Measurements from ENCODE around the gene TDRD1.

The TDRD1 gene

DNA sequence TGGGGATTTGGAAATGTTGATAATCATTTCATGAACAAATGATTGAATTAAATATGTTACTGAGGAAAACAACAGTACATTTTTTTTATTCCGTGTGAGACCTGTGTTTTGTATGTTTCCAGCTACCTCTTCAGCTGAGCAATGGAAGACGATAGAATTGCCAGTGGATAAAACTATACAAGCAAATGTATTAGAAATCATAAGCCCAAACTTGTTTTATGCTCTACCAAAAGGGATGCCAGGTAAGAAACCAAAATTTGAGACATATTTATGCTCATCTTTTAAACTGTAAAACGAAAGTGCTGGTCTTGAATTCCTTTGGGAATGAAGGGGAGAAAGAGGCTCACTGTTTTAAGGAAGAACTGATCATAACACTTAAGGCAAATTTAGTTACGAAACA lies 42.1 kb downstream of the TDRD1 start:
- no peak for TF ChIP-seq SIN3A (IDR thresholded peaks at IDR 0.05; ENCODE audit: borderline replicate concordance, insufficient read depth, low read length)

DNA sequence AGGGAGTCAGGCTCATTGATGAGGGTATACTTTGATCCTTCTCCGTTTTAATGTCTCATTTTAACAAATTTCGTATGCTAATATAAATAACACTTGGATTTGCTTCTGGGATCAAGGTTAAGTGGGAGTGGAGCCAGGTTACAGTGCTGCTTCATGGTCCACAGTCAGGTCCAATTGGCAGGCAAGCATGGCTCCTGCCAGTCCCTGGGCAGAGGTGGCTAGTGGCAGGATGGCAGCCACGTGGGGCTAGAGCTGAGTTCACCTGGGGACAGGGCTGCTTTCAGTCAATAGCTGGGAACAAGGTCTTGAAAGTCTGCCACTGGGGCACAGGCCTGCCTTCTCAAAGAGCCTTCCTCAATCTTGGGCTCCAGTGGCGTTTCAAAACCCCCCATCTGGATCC lies 43.9 kb downstream of the TDRD1 start:
- TF ChIP-seq POLR2AphosphoS5 (IDR thresholded peaks at IDR 0.05; ENCODE audit: low read depth, low read length) (no peak), SIN3A (IDR thresholded peaks at IDR 0.05; ENCODE audit: borderline replicate concordance, insufficient read depth, low read length) (no peak)

DNA sequence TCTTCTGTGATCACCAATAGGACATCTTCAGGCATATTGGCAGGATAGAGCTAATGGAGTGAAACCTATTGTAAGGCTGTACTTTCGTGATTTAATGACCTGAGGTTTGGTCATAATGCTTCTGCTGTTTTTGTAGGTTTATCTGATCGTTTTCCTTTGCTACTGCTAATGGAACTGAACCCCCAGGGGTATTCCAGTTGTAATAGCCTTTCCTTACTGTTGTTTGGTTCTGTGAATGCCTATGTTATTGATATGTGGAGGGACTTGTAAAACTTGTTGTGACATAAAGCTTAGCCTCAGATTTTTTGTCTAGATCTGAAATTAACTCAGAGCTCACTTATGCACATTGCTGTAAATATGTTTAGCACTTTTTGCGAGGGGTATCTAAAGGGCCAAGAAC lies 49.0 kb downstream of the TDRD1 start:
- TF ChIP-seq TAF1 (IDR thresholded peaks at IDR 0.05; ENCODE audit: borderline replicate concordance, insufficient read depth, low read length) = no peak
- TF ChIP-seq POLR2AphosphoS5 (IDR thresholded peaks at IDR 0.05; ENCODE audit: low read depth, low read length) = no peak
- no peak for TF ChIP-seq FOXP2 (optimal IDR thresholded peaks at IDR 0.05; ENCODE audit: borderline replicate concordance, extremely low read depth, extremely low read length, insufficient read depth)
- TF ChIP-seq, protein P1, sequence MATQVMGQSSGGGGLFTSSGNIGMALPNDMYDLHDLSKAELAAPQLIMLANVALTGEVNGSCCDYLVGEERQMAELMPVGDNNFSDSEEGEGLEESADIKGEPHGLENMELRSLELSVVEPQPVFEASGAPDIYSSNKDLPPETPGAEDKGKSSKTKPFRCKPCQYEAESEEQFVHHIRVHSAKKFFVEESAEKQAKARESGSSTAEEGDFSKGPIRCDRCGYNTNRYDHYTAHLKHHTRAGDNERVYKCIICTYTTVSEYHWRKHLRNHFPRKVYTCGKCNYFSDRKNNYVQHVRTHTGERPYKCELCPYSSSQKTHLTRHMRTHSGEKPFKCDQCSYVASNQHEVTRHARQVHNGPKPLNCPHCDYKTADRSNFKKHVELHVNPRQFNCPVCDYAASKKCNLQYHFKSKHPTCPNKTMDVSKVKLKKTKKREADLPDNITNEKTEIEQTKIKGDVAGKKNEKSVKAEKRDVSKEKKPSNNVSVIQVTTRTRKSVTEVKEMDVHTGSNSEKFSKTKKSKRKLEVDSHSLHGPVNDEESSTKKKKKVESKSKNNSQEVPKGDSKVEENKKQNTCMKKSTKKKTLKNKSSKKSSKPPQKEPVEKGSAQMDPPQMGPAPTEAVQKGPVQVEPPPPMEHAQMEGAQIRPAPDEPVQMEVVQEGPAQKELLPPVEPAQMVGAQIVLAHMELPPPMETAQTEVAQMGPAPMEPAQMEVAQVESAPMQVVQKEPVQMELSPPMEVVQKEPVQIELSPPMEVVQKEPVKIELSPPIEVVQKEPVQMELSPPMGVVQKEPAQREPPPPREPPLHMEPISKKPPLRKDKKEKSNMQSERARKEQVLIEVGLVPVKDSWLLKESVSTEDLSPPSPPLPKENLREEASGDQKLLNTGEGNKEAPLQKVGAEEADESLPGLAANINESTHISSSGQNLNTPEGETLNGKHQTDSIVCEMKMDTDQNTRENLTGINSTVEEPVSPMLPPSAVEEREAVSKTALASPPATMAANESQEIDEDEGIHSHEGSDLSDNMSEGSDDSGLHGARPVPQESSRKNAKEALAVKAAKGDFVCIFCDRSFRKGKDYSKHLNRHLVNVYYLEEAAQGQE (IDR thresholded peaks at IDR 0.05; ENCODE audit: insufficient read depth in 1 of 2, low read depth in 2 of 2, low read length in 2 of 2) = no peak
- TF ChIP-seq SIN3A (IDR thresholded peaks at IDR 0.05; ENCODE audit: borderline replicate concordance, insufficient read depth, low read length) = no peak

DNA sequence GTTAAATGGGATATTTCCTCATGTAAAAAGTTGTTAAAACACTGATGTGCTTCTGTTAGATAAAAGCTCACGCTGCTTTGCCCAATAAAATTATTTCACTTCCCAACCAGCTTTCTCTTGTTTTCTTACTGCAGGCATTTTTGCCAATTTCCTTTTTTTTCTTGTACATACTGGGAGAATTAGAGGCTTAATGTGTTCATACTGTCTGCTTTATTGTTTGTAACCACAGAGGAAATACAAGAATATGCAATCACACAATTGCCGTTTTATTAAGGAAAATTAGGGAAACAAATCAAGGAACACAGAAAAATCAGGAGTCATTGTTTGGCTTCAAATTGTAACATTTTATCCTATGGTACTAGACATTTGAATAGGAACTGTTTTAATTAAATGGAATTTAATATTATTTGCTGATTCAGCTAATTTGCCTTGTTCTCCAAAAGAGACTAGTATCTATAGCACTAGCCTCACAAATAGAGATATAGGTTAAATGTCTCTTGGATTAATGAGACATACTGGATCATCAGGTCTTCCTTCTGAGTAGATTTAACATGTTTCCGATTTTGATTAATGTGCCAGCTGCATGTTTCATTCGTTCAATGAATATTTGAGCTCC lies 53.5 kb downstream of the TDRD1 start:
- no peak for TF ChIP-seq SIN3A (IDR thresholded peaks at IDR 0.05; ENCODE audit: borderline replicate concordance, insufficient read depth, low read length)
- TF ChIP-seq, protein P1 (IDR thresholded peaks at IDR 0.05; ENCODE audit: insufficient read depth in 1 of 2, low read depth in 2 of 2, low read length in 2 of 2) = no peak
- TF ChIP-seq FOXP2 (optimal IDR thresholded peaks at IDR 0.05; ENCODE audit: borderline replicate concordance, extremely low read depth, extremely low read length, insufficient read depth) = no peak
- TF ChIP-seq TAF1 (IDR thresholded peaks at IDR 0.05; ENCODE audit: borderline replicate concordance, insufficient read depth, low read length) = no peak
- TF ChIP-seq POLR2AphosphoS5 (IDR thresholded peaks at IDR 0.05; ENCODE audit: low read depth, low read length) = no peak

DNA sequence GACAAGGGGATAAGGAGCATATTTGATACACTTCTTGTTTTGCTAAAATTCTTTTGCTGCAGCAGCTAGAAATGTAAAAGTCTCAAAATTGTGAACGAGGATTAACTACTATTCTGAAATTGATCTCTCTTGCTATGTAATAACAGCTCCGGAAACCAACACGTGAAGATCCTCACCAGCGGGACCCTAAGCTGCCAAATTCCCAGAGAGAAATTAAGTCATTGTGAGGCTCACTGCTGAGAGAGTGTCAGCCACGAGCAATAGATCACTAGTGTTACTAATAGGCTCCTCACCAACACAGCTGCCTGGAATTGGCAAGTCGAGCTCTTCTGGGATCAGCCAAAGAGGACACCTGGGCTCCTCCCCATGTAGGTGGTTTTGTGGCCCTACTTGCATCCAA lies 54.3 kb downstream of the TDRD1 start:
- TF ChIP-seq SIN3A (IDR thresholded peaks at IDR 0.05; ENCODE audit: borderline replicate concordance, insufficient read depth, low read length) (no peak), TAF1 (IDR thresholded peaks at IDR 0.05; ENCODE audit: borderline replicate concordance, insufficient read depth, low read length) (no peak), FOXP2 (optimal IDR thresholded peaks at IDR 0.05; ENCODE audit: borderline replicate concordance, extremely low read depth, extremely low read length, insufficient read depth) (no peak), POLR2AphosphoS5 (IDR thresholded peaks at IDR 0.05; ENCODE audit: low read depth, low read length) (no peak)
- TF ChIP-seq, protein P1 (IDR thresholded peaks at IDR 0.05; ENCODE audit: insufficient read depth in 1 of 2, low read depth in 2 of 2, low read length in 2 of 2) = no peak

DNA sequence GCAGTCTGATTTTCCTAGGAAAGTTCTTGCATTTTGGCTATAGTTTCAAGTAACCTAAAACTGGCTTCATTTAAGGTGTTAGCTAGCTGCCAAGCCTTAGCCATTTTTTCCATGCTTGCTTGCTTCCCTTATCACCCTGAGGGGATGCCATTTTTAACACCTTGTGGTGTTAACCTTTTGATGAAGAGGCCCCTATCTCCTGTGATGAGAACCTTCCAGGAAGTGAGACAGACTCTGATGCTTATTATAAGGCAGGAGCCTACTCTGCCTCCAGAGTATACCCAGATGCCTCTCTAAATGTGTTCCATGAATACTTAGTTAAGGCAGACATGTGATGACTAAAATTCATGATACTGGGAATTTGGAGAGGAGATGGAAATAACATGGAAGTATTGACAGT lies 55.0 kb downstream of the TDRD1 start:
- TF ChIP-seq SIN3A (IDR thresholded peaks at IDR 0.05; ENCODE audit: borderline replicate concordance, insufficient read depth, low read length) (no peak), TAF1 (IDR thresholded peaks at IDR 0.05; ENCODE audit: borderline replicate concordance, insufficient read depth, low read length) (no peak), POLR2AphosphoS5 (IDR thresholded peaks at IDR 0.05; ENCODE audit: low read depth, low read length) (no peak), FOXP2 (optimal IDR thresholded peaks at IDR 0.05; ENCODE audit: borderline replicate concordance, extremely low read depth, extremely low read length, insufficient read depth) (no peak)
- TF ChIP-seq, protein P1 (IDR thresholded peaks at IDR 0.05; ENCODE audit: insufficient read depth in 1 of 2, low read depth in 2 of 2, low read length in 2 of 2) = no peak

Data from PFSK-1 (cell line).